ENCODE data around the gene CISD3. TPM values are rescaled to one million over a fixed set of nuclear protein-coding genes. Genes with fewer than 3 reads are reported as not detected.

CISD3 gene
- total and polyA plus RNA-seq, 2 donors (not counting 1 experiment from before 2014, with no cell fraction given) = 5.0 to 11.3 TPM

GRCh38 chr17:38748149-38748891 lies 18.2 kb downstream of the CISD3 start, which contains the start of gene PCGF2:
TSS of gene PCGF2 (minus strand) at chr17:38748336. CDS start at chr17:38740402, 7,934 bp downstream.
- DNase-seq = peak; percentile 60
- Histone ChIP-seq H3K27me3 (replicated peaks in 1 of 4; ENCODE audit: control extremely low read depth in 1 of 4, control insufficient read depth in 3 of 4, insufficient read depth in 4 of 4, low read length in 3 of 4) (peaks cover 0 to 50% (median 25%) of the 10 kb centered on the region in 4 experiments), H3K4me1 (ENCODE audit: control insufficient read depth in 2 of 2, insufficient read depth in 2 of 2, low read length in 2 of 2) (peaks cover 61 to 72% of the 10 kb centered on the region in 2 donors), H3K4me2 (replicated peaks; ENCODE audit: low read depth, low read length, poor library complexity, severe bottlenecking) (peak within 1 kb of the TSS; percentile 79), H3K27ac (ENCODE audit: low read length in 2 of 2) (no peak within 1 kb of the TSS), H4K20me1 (ENCODE audit: control insufficient read depth, insufficient read depth, low read length, poor library complexity, severe bottlenecking) (peaks cover 16% of the 10 kb centered on the region), H3K79me2 (ENCODE audit: control insufficient read depth, insufficient read depth, low read length) (peaks cover 13% of the 10 kb centered on the region), H3K36me3 (replicated peaks in 1 of 2; ENCODE audit: control extremely low read depth in 1 of 2, control insufficient read depth in 1 of 2, extremely low read depth in 1 of 2, insufficient read depth in 2 of 2, low read length in 1 of 2) (no peaks in the 10 kb centered on the region), H3K9ac (ENCODE audit: low read length) (peak within 1 kb of the TSS; percentile 66), H3K9me3 (ENCODE audit: control extremely low read depth in 1 of 3, control insufficient read depth in 2 of 3, insufficient read depth in 1 of 3, low read length in 2 of 3) (peaks cover 0 to 9% (median 0%) of the 10 kb centered on the region in 3 donors), H3K4me3 (ENCODE audit: control extremely low read depth in 1 of 5, extremely low read depth in 1 of 5, insufficient read depth in 1 of 5, low read depth in 2 of 5, low read length in 4 of 5) (peak within 1 kb of the TSS; percentile 18 to 65 (median 51)), H2AFZ (ENCODE audit: insufficient read depth, low read depth, low read length, poor library complexity, severe bottlenecking) (peak within 1 kb of the TSS; percentile 53)
- 2% methylated on average over 23 of the region's 47 CpGs for WGBS (ENCODE audit: insufficient coverage)
- intact Hi-C loops (cut with micrococcal nuclease) = no loop called here
- H3K27ac Mint-ChIP-seq = peak within 1 kb of the TSS; percentile 28
- peaks cover 48% of the 10 kb centered on the region for H3K4me1 Mint-ChIP-seq
- CTCF ChIA-PET = no interaction called here
- POLR2A ChIA-PET = no interaction called here
- no peaks in the 10 kb centered on the region for H3K9me3 Mint-ChIP-seq (ENCODE audit: insufficient read depth)
- no peak for ATAC-seq (ENCODE audit: low read depth)
- peaks cover 33% of the 10 kb centered on the region for H3K27me3 Mint-ChIP-seq
- H3K4me3 Mint-ChIP-seq = peak within 1 kb of the TSS; percentile 94
- TF ChIP-seq CTCF (IDR thresholded peaks at IDR 0.05) = no peak
- peak; percentile 92 for TF ChIP-seq EZH2 (IDR thresholded peaks at IDR 0.05; ENCODE audit: borderline replicate concordance, insufficient read depth, low read depth, low read length, poor library complexity, severe bottlenecking)

- Mint-ChIP-seq H3K4me3 (peak overlapping the region; percentile 94), H3K4me1 (peaks cover 52% of the 10 kb centered on the region), H3K27me3 (peaks cover 33% of the 10 kb centered on the region), H3K27ac (no peak overlapping the region), H3K9me3 (ENCODE audit: insufficient read depth) (no peaks in the 10 kb centered on the region)
- POLR2A ChIA-PET = no interaction called here
- H3K4me3 ChIP-seq (ENCODE audit: control extremely low read depth in 1 of 5, extremely low read depth in 1 of 5, insufficient read depth in 1 of 5, low read depth in 2 of 5, low read length in 4 of 5) = peak overlapping the region in 4 of 5 experiments; percentile 1 to 57 (median 42)
- H4K20me1 ChIP-seq (ENCODE audit: control insufficient read depth, insufficient read depth, low read length, poor library complexity, severe bottlenecking) = peaks cover 22% of the 10 kb centered on the region
- ATAC-seq (ENCODE audit: low read depth) (no peak), DNase-seq (no peak)
- no peaks in the 10 kb centered on the region for H3K36me3 ChIP-seq (replicated peaks in 1 of 2; ENCODE audit: control extremely low read depth in 1 of 2, control insufficient read depth in 1 of 2, extremely low read depth in 1 of 2, insufficient read depth in 2 of 2, low read length in 1 of 2)
- peaks cover 0 to 9% (median 0%) of the 10 kb centered on the region in 3 donors for H3K9me3 ChIP-seq (ENCODE audit: control extremely low read depth in 1 of 3, control insufficient read depth in 2 of 3, insufficient read depth in 1 of 3, low read length in 2 of 3)
- peaks cover 18% of the 10 kb centered on the region for H3K79me2 ChIP-seq (ENCODE audit: control insufficient read depth, insufficient read depth, low read length)
- H3K27ac ChIP-seq (ENCODE audit: low read length in 2 of 2) = no peak overlapping the region
- peak overlapping the region; percentile 79 for H3K4me2 ChIP-seq (replicated peaks; ENCODE audit: low read depth, low read length, poor library complexity, severe bottlenecking)
- TF ChIP-seq CTCF (IDR thresholded peaks at IDR 0.05) (no peak), EZH2 (IDR thresholded peaks at IDR 0.05; ENCODE audit: borderline replicate concordance, insufficient read depth, low read depth, low read length, poor library complexity, severe bottlenecking) (peak; percentile 89)
- H3K27me3 ChIP-seq (replicated peaks in 1 of 4; ENCODE audit: control extremely low read depth in 1 of 4, control insufficient read depth in 3 of 4, insufficient read depth in 4 of 4, low read length in 3 of 4) = peaks cover 0 to 50% (median 25%) of the 10 kb centered on the region in 4 experiments
- no peak overlapping the region for H2AFZ ChIP-seq (ENCODE audit: insufficient read depth, low read depth, low read length, poor library complexity, severe bottlenecking)
- peaks cover 67 to 77% of the 10 kb centered on the region in 2 donors for H3K4me1 ChIP-seq (ENCODE audit: control insufficient read depth in 2 of 2, insufficient read depth in 2 of 2, low read length in 2 of 2)
- CTCF ChIA-PET = interaction anchor here (0.6 kb wide), 1 partner anchor 12 kb away, joined by 3 read pairs; no protein-coding TSS in a partner anchor
- intact Hi-C loops (cut with micrococcal nuclease) = no loop called here
- WGBS (ENCODE audit: insufficient coverage) = 2% methylated on average over 31 of the region's 32 CpGs
- H3K9ac ChIP-seq (ENCODE audit: low read length) = peak overlapping the region; percentile 60
These were observed 18.7 kb downstream of the CISD3 start for GRCh38 chr17:38748892-38749222.
